Neural cell (in vitro differentiated cells): ENCODE measurements around the gene NAB2. TPM values are rescaled to one million over a fixed set of nuclear protein-coding genes. Genes with fewer than 3 reads are reported as not detected.

Source experiments
- H2AFZ ChIP-seq: fragments of 200-600, 300-800 bp; sonication (generic), shearing (Covaris generic); 2 replicates; pipeline ENCODE4 v1.6.0; 2014; ENCODE audit warnings: low read depth, mild to moderate bottlenecking, antibody characterized with exemption, low read length, moderate library complexity
- H3F3A ChIP-seq: fragments of 200-600 bp; shearing (Covaris generic); 2 replicates; pipeline ENCODE4 v1.6.1; 2016; ENCODE audit warnings: mild to moderate bottlenecking, moderate library complexity, mixed read lengths, antibody characterized with exemption, low read length; ENCODE audit not compliant: insufficient read depth, poor library complexity, severe bottlenecking
- H3K27ac ChIP-seq: fragments of 200-600, 300-800 bp; sonication (generic), shearing (Covaris generic); 2 replicates; pipeline ENCODE4 v1.5.1; 2014; ENCODE audit warnings: mild to moderate bottlenecking, low read length, moderate library complexity
- H3K27me3 ChIP-seq: fragments of 300-800, 200-600 bp; sonication (generic), shearing (Covaris generic); 2 replicates; pipeline ENCODE4 v1.6.0; 2014; ENCODE audit warnings: mild to moderate bottlenecking, low read depth, low read length, moderate library complexity; ENCODE audit not compliant: insufficient read depth
- H3K36me3 ChIP-seq: fragments of 300-800, 200-600 bp; sonication (generic), shearing (Covaris generic); 2 replicates; pipeline ENCODE4 v1.5.1; 2014; ENCODE audit warnings: mild to moderate bottlenecking, antibody characterized with exemption, low read length, moderate library complexity; ENCODE audit not compliant: insufficient read depth
- H3K4me2 ChIP-seq: fragments of 300-800, 200-600 bp; sonication (generic), shearing (Covaris generic); 2 replicates; pipeline ENCODE4 v1.6.0; 2014; ENCODE audit warnings: mild to moderate bottlenecking, low read length
- H3K4me3 ChIP-seq: fragments of 300-800, 200-600 bp; sonication (generic), shearing (Covaris generic); 2 replicates; pipeline ENCODE4 v1.5.1; 2014; ENCODE audit warnings: mild to moderate bottlenecking, low read length, moderate library complexity
- H3K79me2 ChIP-seq: fragments of 200-600 bp; shearing (Covaris generic); replicated peaks from 2 replicates; pipeline ENCODE4 v1.6.0; 2014; ENCODE audit warnings: mild to moderate bottlenecking, low read length, moderate library complexity; ENCODE audit not compliant: insufficient read depth
- H3K9ac ChIP-seq: fragments of 300-800, 200-600 bp; sonication (generic), shearing (Covaris generic); 2 replicates; pipeline ENCODE4 v1.6.1; 2016; ENCODE audit warnings: mild to moderate bottlenecking, low read length, mixed read lengths
- H3K9me2 ChIP-seq: fragments of 200-600 bp; shearing (Covaris generic); 2 replicates; pipeline ENCODE4 v1.6.1; 2016; ENCODE audit warnings: mild to moderate bottlenecking, low read length, mixed read lengths; ENCODE audit not compliant: insufficient read depth
- H3K9me3 ChIP-seq: fragments of 200-600, 300-800 bp; sonication (generic), shearing (Covaris generic); 2 replicates; pipeline ENCODE4 v1.6.1; 2016; ENCODE audit warnings: mild to moderate bottlenecking, mixed run types, low read length, moderate library complexity, mixed read lengths
- H4K20me1 ChIP-seq: fragments of 200-600 bp; shearing (Covaris generic); 2 replicates; pipeline ENCODE4 v1.6.1; 2016; ENCODE audit warnings: mild to moderate bottlenecking, mixed run types; ENCODE audit not compliant: insufficient read depth
- CTCF ChIP-seq: fragments of 450-650 bp; IDR thresholded peaks from 2 replicates; pipeline ENCODE4 v1.5.1; 2014; ENCODE audit warnings: antibody characterized with exemption, mild to moderate bottlenecking, moderate library complexity; ENCODE audit not compliant: poor library complexity, severe bottlenecking
- EP300 ChIP-seq: fragments of 450-650 bp; conservative IDR thresholded peaks from 2 replicates; pipeline ENCODE4 v1.6.1; 2014; ENCODE audit warnings: antibody characterized with exemption, mild to moderate bottlenecking, moderate library complexity; ENCODE audit not compliant: poor library complexity, severe bottlenecking
- EZH2 ChIP-seq: fragments of 200-600, 300-800 bp; shearing (Covaris generic), sonication (generic); IDR thresholded peaks from 2 replicates; pipeline ENCODE4 v1.6.1; 2014; ENCODE audit warnings: antibody characterized with exemption, low read length, borderline replicate concordance, mild to moderate bottlenecking; ENCODE audit not compliant: insufficient read depth, poor library complexity, severe bottlenecking
- MXI1 ChIP-seq: fragments of 450-650 bp; conservative IDR thresholded peaks from 2 replicates; pipeline ENCODE4 v1.6.1; 2014; ENCODE audit warnings: antibody characterized with exemption, mild to moderate bottlenecking; ENCODE audit not compliant: poor library complexity, severe bottlenecking
- POLR2AphosphoS5 ChIP-seq: IDR thresholded peaks from 2 replicates; pipeline ENCODE4 v1.6.1; 2012
- RAD21 ChIP-seq: fragments of 450-650 bp; conservative IDR thresholded peaks from 2 replicates; pipeline ENCODE4 v1.6.1; 2014; ENCODE audit warnings: antibody characterized with exemption, mild to moderate bottlenecking, moderate library complexity
- REST ChIP-seq: IDR thresholded peaks from 2 replicates; pipeline ENCODE4 v1.6.1; 2012; ENCODE audit warnings: borderline replicate concordance
- SMC3 ChIP-seq: fragments of 450-650 bp; conservative IDR thresholded peaks from 2 replicates; pipeline ENCODE4 v1.6.1; 2014; ENCODE audit warnings: antibody characterized with exemption, mild to moderate bottlenecking, moderate library complexity; ENCODE audit not compliant: poor library complexity
- TAF1 ChIP-seq: IDR thresholded peaks from 2 replicates; pipeline ENCODE4 v1.6.1; 2012; ENCODE audit warnings: low read depth
- polyA plus RNA-seq: library from polyadenylated mRNA; depleted of rRNA; stranded (reverse); fragments of >200 nt; gene quantifications from 2 replicates; pipeline ENCODE4 v1.2.3, GENCODE V29; 2014

Gene NAB2
- polyA plus RNA-seq, 1 donor from 2014 or later = 15.6 TPM

GRCh38 chr12:57131896-57132744, 43.2 kb downstream of the NAB2 start:
- no peaks in the 10 kb centered on the region for H3F3A ChIP-seq
- H3K27me3 ChIP-seq = no peaks in the 10 kb centered on the region
- no peaks in the 10 kb centered on the region for H3K9me2 ChIP-seq
- no peak for TF ChIP-seq SMC3
- no peak for TF ChIP-seq POLR2AphosphoS5
- no peak for TF ChIP-seq MXI1
- H3K9ac ChIP-seq = no peak overlapping the region
- H3K27ac ChIP-seq = no peak overlapping the region
- H4K20me1 ChIP-seq = peaks cover 21% of the 10 kb centered on the region
- H2AFZ ChIP-seq = no peak overlapping the region
- H3K79me2 ChIP-seq = peaks cover 39% of the 10 kb centered on the region
- no peak overlapping the region for H3K4me2 ChIP-seq
- peak overlapping the region; percentile 99 for H3K4me3 ChIP-seq
- H3K36me3 ChIP-seq = no peaks in the 10 kb centered on the region
- H3K9me3 ChIP-seq = no peaks in the 10 kb centered on the region

DNA sequence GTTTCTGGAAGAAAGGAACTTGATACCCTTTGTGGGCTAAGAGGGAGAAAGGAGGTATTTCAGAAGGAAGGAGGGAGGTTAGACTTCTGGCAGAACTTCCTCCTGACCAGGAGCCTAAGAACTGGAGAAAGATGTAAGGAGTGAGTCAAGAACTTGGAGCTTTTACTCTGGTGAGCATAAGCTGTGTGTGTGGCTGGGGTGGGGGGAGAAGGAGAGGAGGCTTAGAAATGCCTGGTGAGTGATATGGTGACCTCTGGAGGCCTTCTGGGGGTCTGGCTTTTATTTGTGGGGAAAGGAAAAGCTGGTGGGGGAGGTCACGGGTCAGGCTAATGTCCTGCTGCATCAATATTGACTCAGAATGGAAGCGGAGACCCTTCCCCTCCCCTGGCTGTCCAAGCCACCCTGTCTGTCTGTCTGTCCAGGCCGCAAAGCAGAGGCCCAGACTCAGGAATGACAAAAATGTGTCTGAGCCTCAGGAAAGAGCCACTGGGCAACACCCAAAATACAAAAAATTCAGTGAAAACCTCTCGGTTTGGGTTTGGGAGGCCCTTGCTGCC, 44.2 kb downstream of the NAB2 start:
- Histone ChIP-seq H3K79me2 (peaks cover 39% of the 10 kb centered on the region), H3K36me3 (no peaks in the 10 kb centered on the region), H3K9me3 (no peaks in the 10 kb centered on the region), H3F3A (no peaks in the 10 kb centered on the region), H3K4me2 (no peak overlapping the region), H3K4me3 (peak overlapping the region; percentile 99), H3K27me3 (no peaks in the 10 kb centered on the region), H3K27ac (no peak overlapping the region), H3K9me2 (no peaks in the 10 kb centered on the region), H2AFZ (no peak overlapping the region), H3K9ac (no peak overlapping the region), H4K20me1 (peaks cover 21% of the 10 kb centered on the region)
- TF ChIP-seq SMC3 (no peak), REST (no peak), CTCF (no peak), EP300 (no peak), RAD21 (no peak), POLR2AphosphoS5 (no peak), EZH2 (no peak), TAF1 (no peak), MXI1 (no peak)
